Endodermal cell (in vitro differentiated cells): ENCODE results near the gene ST6GAL1. TPM values are rescaled to one million over a fixed set of nuclear protein-coding genes. Genes with fewer than 3 reads are reported as not detected.

Source experiments
- DNase-seq: peaks from one replicate; pipeline ENCODE4 v3.0.0-alpha.2; 2017
- H3K27ac ChIP-seq: 2 replicates; pipeline ENCODE4 v1.5.1; 2013; ENCODE audit warnings: mild to moderate bottlenecking, low read depth, low read length, moderate library complexity
- H3K27me3 ChIP-seq: 2 replicates; pipeline ENCODE4 v1.6.1; 2013; ENCODE audit warnings: mild to moderate bottlenecking, low read length, moderate library complexity; ENCODE audit not compliant: insufficient read depth, control insufficient read depth, poor library complexity, severe bottlenecking
- H3K36me3 ChIP-seq: 2 replicates; pipeline ENCODE4 v1.7.0; 2013; ENCODE audit warnings: mild to moderate bottlenecking, low read length, moderate library complexity; ENCODE audit not compliant: control insufficient read depth, insufficient read depth
- H3K4me1 ChIP-seq: one replicate; pipeline ENCODE4 v1.7.0; 2013; ENCODE audit warnings: low read length; ENCODE audit not compliant: control insufficient read depth, insufficient read depth
- H3K4me3 ChIP-seq: 2 replicates; pipeline ENCODE4 v1.5.1; 2013; ENCODE audit warnings: mild to moderate bottlenecking, low read length, moderate library complexity
- H3K9ac ChIP-seq: 2 replicates; pipeline ENCODE4 v1.6.1; 2013; ENCODE audit warnings: mild to moderate bottlenecking, low read length, moderate library complexity; ENCODE audit not compliant: poor library complexity, severe bottlenecking; ENCODE audit errors: extremely low read depth
- H3K9me3 ChIP-seq: 2 replicates; pipeline ENCODE4 v1.6.1; 2013; ENCODE audit warnings: mild to moderate bottlenecking, low read length, moderate library complexity; ENCODE audit not compliant: control insufficient read depth
- H3K27ac Mint-ChIP-seq: 2 replicates; pipeline ENCODE4 v1.8.0; 2020; ENCODE audit warnings: mixed read lengths
- H3K27me3 Mint-ChIP-seq: 2 replicates; pipeline ENCODE4 v1.8.0; 2021; ENCODE audit warnings: mild to moderate bottlenecking, mixed read lengths; ENCODE audit not compliant: insufficient read depth
- H3K36me3 Mint-ChIP-seq: 2 replicates; pipeline ENCODE4 v1.8.0; 2020; ENCODE audit warnings: low read depth, mixed read lengths
- H3K4me1 Mint-ChIP-seq: 2 replicates; pipeline ENCODE4 v1.8.0; 2020; ENCODE audit warnings: mixed read lengths
- H3K4me3 Mint-ChIP-seq: 2 replicates; pipeline ENCODE4 v1.8.0; 2020; ENCODE audit warnings: mild to moderate bottlenecking, moderate library complexity, mixed read lengths
- H3K9me3 Mint-ChIP-seq: 2 replicates; pipeline ENCODE4 v1.8.0; 2020; ENCODE audit warnings: mild to moderate bottlenecking, mixed read lengths
- CTCF ChIP-seq: fragments of 200-600 bp; sonication (generic); conservative IDR thresholded peaks from 2 replicates; pipeline ENCODE4 v1.5.0; 2021; ENCODE audit warnings: antibody characterized with exemption, mild to moderate bottlenecking
- WGBS, 2 experiments: methylation state at CpG; one replicate each; pipeline versions ENCODE4 v1.1.5 to v1.1.7; 2013; ENCODE audit warnings: missing lambda C conversion rate in 2 of 2, mixed read lengths in 1 of 2; ENCODE audit not compliant: insufficient coverage in 1 of 2, insufficient read length in 1 of 2; 5-methylcytosine and 5-hydroxymethylcytosine counted together
- total RNA-seq, 2 donors: library from RNA; stranded (reverse); fragmentation: NEBNext Ultra II Directional in 1 of 2; extraction: Animal tissue kit (Norgen Biotek cat#: 25700) in 1 of 2; gene quantifications; 2 replicates in 1 of 2; 3 replicates in 1 of 2; pipeline ENCODE4 v1.2.1, GENCODE V29; 2021

Gene ST6GAL1
- total RNA-seq, 2 donors from 2014 or later: 79.3 to 82.4 TPM

DNA sequence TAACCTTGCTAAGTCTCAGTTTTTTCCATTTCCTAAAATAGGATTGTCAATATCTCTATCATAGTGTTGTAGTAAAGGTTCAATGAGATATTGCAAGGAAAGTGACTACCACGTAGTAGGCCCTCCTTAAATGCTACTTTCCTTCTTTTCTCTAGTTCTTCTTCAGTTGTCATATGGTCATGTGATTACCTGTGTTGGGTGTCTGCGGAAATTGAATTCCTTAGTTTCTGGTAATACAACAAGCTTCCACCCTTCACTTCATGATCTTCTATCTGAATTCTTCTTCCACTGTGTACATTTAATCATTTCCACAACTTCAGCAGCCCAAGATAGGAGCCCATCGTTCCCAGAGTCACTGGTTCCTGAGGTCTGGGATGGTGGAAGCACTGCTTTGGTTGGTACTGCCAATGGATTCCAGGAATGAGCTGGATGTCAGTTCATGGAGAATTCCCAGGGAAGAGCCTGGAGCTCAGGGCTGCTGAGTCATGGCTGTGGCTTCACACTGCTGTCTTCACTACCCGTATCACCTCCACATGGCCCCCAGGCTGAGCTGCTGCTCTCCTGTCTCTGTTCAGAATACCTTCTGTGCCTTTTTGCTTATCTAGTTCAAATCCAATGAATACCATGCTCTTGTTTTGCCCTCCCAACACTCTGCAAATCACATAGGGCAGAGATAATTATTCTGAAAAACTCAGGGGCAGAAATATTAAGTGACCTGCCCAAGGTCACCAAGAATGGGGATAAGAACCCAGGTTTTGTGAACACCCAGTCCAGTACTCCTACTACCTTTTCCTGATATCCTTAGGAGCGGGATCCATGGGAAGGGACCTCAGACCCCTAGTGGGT is 110.4 kb downstream of the ST6GAL1 start:
- Mint-ChIP-seq H3K27me3 (no peaks in the 10 kb centered on the region), H3K36me3 (peaks cover 64% of the 10 kb centered on the region), H3K4me3 (no peak overlapping the region), H3K9me3 (peaks cover 10% of the 10 kb centered on the region), H3K27ac (peak overlapping the region; percentile 33), H3K4me1 (peaks cover 6% of the 10 kb centered on the region)
- no peaks in the 10 kb centered on the region for H3K4me1 ChIP-seq
- H3K36me3 ChIP-seq: peaks cover 57% of the 10 kb centered on the region
- DNase-seq: no peak
- peaks cover 8% of the 10 kb centered on the region for H3K9me3 ChIP-seq
- WGBS, 2 experiments: 97 to 100% methylated on average over 1 to 5 of the region's 5 CpGs
- no peak overlapping the region for H3K27ac ChIP-seq
- no peak for TF ChIP-seq CTCF
- H3K27me3 ChIP-seq: no peaks in the 10 kb centered on the region
- H3K9ac ChIP-seq: no peak overlapping the region
- H3K4me3 ChIP-seq: no peak overlapping the region

- H3K9me3 ChIP-seq: peaks cover under 1% of the 10 kb centered on the region
- H3K4me3 Mint-ChIP-seq: no peak overlapping the region
- 93 to 96% methylated on average over 5 to 8 of the region's 8 CpGs for WGBS, 2 experiments
- peaks cover 6% of the 10 kb centered on the region for H3K4me1 Mint-ChIP-seq
- H3K27me3 Mint-ChIP-seq: no peaks in the 10 kb centered on the region
- H3K4me1 ChIP-seq: no peaks in the 10 kb centered on the region
- H3K9ac ChIP-seq: no peak overlapping the region
- H3K27ac Mint-ChIP-seq: no peak overlapping the region
- peaks cover 54% of the 10 kb centered on the region for H3K36me3 ChIP-seq
- H3K27me3 ChIP-seq: no peaks in the 10 kb centered on the region
- no peak for DNase-seq
- peaks cover 6% of the 10 kb centered on the region for H3K9me3 Mint-ChIP-seq
- no peak for TF ChIP-seq CTCF
- H3K27ac ChIP-seq: no peak overlapping the region
- H3K4me3 ChIP-seq: no peak overlapping the region
- peaks cover 68% of the 10 kb centered on the region for H3K36me3 Mint-ChIP-seq
Observed at GRCh38 chr3:187041362-187042307, 111.3 kb downstream of the ST6GAL1 start.

DNA sequence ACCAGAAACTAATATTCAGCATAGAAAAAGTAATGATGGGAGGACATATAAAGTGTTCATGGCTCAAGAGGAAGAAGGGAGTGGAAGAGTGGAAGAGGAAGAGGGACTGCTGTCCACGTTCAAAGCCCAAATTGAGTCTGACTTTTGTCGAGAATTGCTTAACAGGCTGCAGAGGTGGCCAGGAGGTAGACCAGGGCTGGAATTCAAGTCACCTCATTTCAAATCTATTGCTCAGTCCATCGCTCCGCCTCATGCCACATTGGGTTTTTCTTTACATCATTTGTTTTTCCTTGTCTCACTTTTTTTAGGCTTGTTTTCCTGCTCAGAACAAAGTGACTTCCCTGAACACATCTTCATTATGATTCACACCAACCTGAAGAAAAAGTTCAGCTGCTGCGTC is 112.0 kb downstream of the ST6GAL1 start:
- Histone ChIP-seq H3K4me3 (no peak overlapping the region), H3K9me3 (no peaks in the 10 kb centered on the region), H3K27me3 (no peaks in the 10 kb centered on the region), H3K27ac (no peak overlapping the region), H3K36me3 (peaks cover 54% of the 10 kb centered on the region), H3K4me1 (no peaks in the 10 kb centered on the region), H3K9ac (no peak overlapping the region)
- Mint-ChIP-seq H3K9me3 (peaks cover 7% of the 10 kb centered on the region), H3K4me3 (no peak overlapping the region), H3K36me3 (peaks cover 74% of the 10 kb centered on the region), H3K4me1 (peaks cover 6% of the 10 kb centered on the region), H3K27me3 (no peaks in the 10 kb centered on the region), H3K27ac (no peak overlapping the region)
- DNase-seq: no peak
- WGBS, 2 experiments: 91 to 94% methylated on average over 5 of the region's 5 CpGs
- TF ChIP-seq CTCF: no peak
